B cell (primary cell): ENCODE measurements around the gene TOMM5. TPM values are rescaled to one million over a fixed set of nuclear protein-coding genes. Genes with fewer than 3 reads are reported as not detected.

Experiments used
- ATAC-seq: fragments of 200-7000 bp; cut with Tn5 transposase; one replicate; pipeline ENCODE4 v1.10.0; 2021; ENCODE audit warnings: low read depth, mild to moderate bottlenecking, moderate number of reproducible peaks, moderate library complexity
- CTCF ChIA-PET: fragments of 350-600 bp; sonication (Branson Sonifier 250); formaldehyde crosslinking; loops from one replicate; lab custom pipeline; 2021; ENCODE audit warnings: antibody characterized with exemption, inconsistent platforms; lab: Charles Lee
- POLR2A ChIA-PET: fragments of 350-600 bp; sonication (Branson Sonifier 250); formaldehyde crosslinking; loops from one replicate; lab custom pipeline; 2021; ENCODE audit warnings: antibody characterized with exemption; lab: Charles Lee
- DNase-seq: peaks from one replicate; pipeline ENCODE4 v3.0.0; 2013
- H2AFZ ChIP-seq: 2 replicates; pipeline ENCODE4 v1.6.1; 2012; ENCODE audit warnings: mild to moderate bottlenecking, low read depth, low read length; ENCODE audit not compliant: insufficient read depth, poor library complexity, severe bottlenecking
- H3K27ac ChIP-seq, 2 donors: 1 replicate in 1 of 2; 2 replicates in 1 of 2; pipeline ENCODE4 v1.5.1; 2012 to 2013; ENCODE audit warnings: low read length in 2 of 2, mild to moderate bottlenecking in 2 of 2, moderate library complexity in 1 of 2
- H3K27me3 ChIP-seq, 4 experiments: fragments of 200-600 bp in 1 of 4; sonication (generic) in 1 of 4; replicated peaks in 1 of 4; 1 replicate in 2 of 4; 2 replicates in 2 of 4; pipeline versions ENCODE4 v1.6.1 to v1.7.0; 2013 to 2016; ENCODE audit warnings: low read length in 3 of 4, mild to moderate bottlenecking in 2 of 4, mixed read lengths in 1 of 4, moderate library complexity in 1 of 4; ENCODE audit not compliant: insufficient read depth in 4 of 4, control insufficient read depth in 3 of 4; ENCODE audit errors: control extremely low read depth in 1 of 4
- H3K36me3 ChIP-seq, 2 experiments: replicated peaks in 1 of 2; 1 replicate in 1 of 2; 2 replicates in 1 of 2; pipeline versions ENCODE4 v1.6.1 to v1.7.1; 2013; ENCODE audit warnings: low read length in 1 of 2; ENCODE audit not compliant: insufficient read depth in 2 of 2, control insufficient read depth in 1 of 2; ENCODE audit errors: control extremely low read depth in 1 of 2, extremely low read depth in 1 of 2
- H3K4me1 ChIP-seq, 2 donors: fragments of 200-600 bp in 1 of 2; sonication (generic) in 1 of 2; 1 replicate in 1 of 2; 2 replicates in 1 of 2; pipeline versions ENCODE4 v1.5.1 to v1.6.1; 2013 to 2017; ENCODE audit warnings: low read length in 2 of 2; ENCODE audit not compliant: control insufficient read depth in 2 of 2, insufficient read depth in 2 of 2
- H3K4me2 ChIP-seq: replicated peaks from 2 replicates; pipeline ENCODE3; 2012; ENCODE audit warnings: mild to moderate bottlenecking, low read depth, low read length; ENCODE audit not compliant: poor library complexity, severe bottlenecking
- H3K4me3 ChIP-seq, 5 experiments: fragments of 200-600 bp in 1 of 5; sonication (generic) in 1 of 5; 1 replicate in 3 of 5; 2 replicates in 2 of 5; pipeline versions ENCODE4 v1.5.1 to v1.7.0; 2011 to 2016; ENCODE audit warnings: low read length in 4 of 5, mild to moderate bottlenecking in 4 of 5, low read depth in 2 of 5, control low read depth in 1 of 5, moderate library complexity in 1 of 5; ENCODE audit not compliant: insufficient read depth in 1 of 5; ENCODE audit errors: control extremely low read depth in 1 of 5, extremely low read depth in 1 of 5
- H3K79me2 ChIP-seq: fragments of 200-600 bp; sonication (generic); one replicate; pipeline ENCODE4 v1.6.0; 2016; ENCODE audit warnings: low read length; ENCODE audit not compliant: control insufficient read depth, insufficient read depth
- H3K9ac ChIP-seq: fragments of 200-600 bp; sonication (generic); 2 replicates; pipeline ENCODE4 v1.6.1; 2017; ENCODE audit warnings: mild to moderate bottlenecking, low read length, moderate library complexity
- H3K9me3 ChIP-seq, 3 donors: one replicate each; pipeline versions ENCODE4 v1.6.1 to v1.7.1; 2013; ENCODE audit warnings: low read length in 2 of 3; ENCODE audit not compliant: control insufficient read depth in 2 of 3, insufficient read depth in 1 of 3; ENCODE audit errors: control extremely low read depth in 1 of 3
- H4K20me1 ChIP-seq: 2 replicates; pipeline ENCODE4 v1.6.0; 2012; ENCODE audit warnings: mild to moderate bottlenecking, low read length; ENCODE audit not compliant: insufficient read depth, control insufficient read depth, poor library complexity, severe bottlenecking
- H3K27ac Mint-ChIP-seq: one replicate; pipeline ENCODE4 v1.8.0; 2021; ENCODE audit warnings: mixed read lengths
- H3K27me3 Mint-ChIP-seq: one replicate; pipeline ENCODE4 v1.8.0; 2021; ENCODE audit warnings: mixed read lengths
- H3K4me1 Mint-ChIP-seq: one replicate; pipeline ENCODE4 v1.8.0; 2021; ENCODE audit warnings: mixed read lengths
- H3K4me3 Mint-ChIP-seq: one replicate; pipeline ENCODE4 v1.8.0; 2021; ENCODE audit warnings: mixed read lengths
- H3K9me3 Mint-ChIP-seq: one replicate; pipeline ENCODE4 v1.8.0; 2022; ENCODE audit warnings: mixed read lengths; ENCODE audit not compliant: insufficient read depth
- CTCF ChIP-seq: fragments of 200-600 bp; IDR thresholded peaks from one replicate; pipeline ENCODE4 v1.8.0; 2022; ENCODE audit warnings: antibody characterized with exemption, mild to moderate bottlenecking
- EZH2 ChIP-seq: IDR thresholded peaks from 2 replicates; pipeline ENCODE4 v1.6.1; 2012; ENCODE audit warnings: borderline replicate concordance, low read depth, mild to moderate bottlenecking, moderate library complexity, low read length; ENCODE audit not compliant: insufficient read depth, poor library complexity, severe bottlenecking
- WGBS: methylation state at CpG from one replicate; pipeline ENCODE4 v1.1.5; 2013; ENCODE audit warnings: missing lambda C conversion rate; ENCODE audit not compliant: insufficient coverage; 5-methylcytosine and 5-hydroxymethylcytosine counted together
- intact Hi-C: fragments of 100-400 bp; cut with micrococcal nuclease; formaldehyde crosslinking; loops from one replicate; pipeline ENCODE4 v1.10.0; 2022
- polyA plus RNA-seq: library from polyadenylated mRNA; depleted of rRNA; stranded (reverse); fragments of >200 nt; gene quantifications from 2 replicates; pipeline ENCODE4 v1.2.3, GENCODE V29; 2012
- total RNA-seq, 2 donors: library from RNA; stranded (reverse); fragments of 120-200 nt in 1 of 2; gene quantifications; 1 replicate in 1 of 2; 2 replicates in 1 of 2; pipeline versions ENCODE4 v1.2.3 to v1.2.4, GENCODE V29; 2013 to 2022

Gene TOMM5
- total and polyA plus RNA-seq, 2 donors (not counting 1 experiment from before 2014, with no cell fraction given) = 33.9 to 44.4 TPM

GRCh38 chr9:37617832-37618231 lies 25.4 kb upstream of the TOMM5 start:
- Histone ChIP-seq H3K9ac (no peak overlapping the region), H3K9me3 (no peaks in the 10 kb centered on the region), H3K27ac (no peak overlapping the region), H3K79me2 (no peaks in the 10 kb centered on the region), H4K20me1 (no peaks in the 10 kb centered on the region), H3K27me3 (no peaks in the 10 kb centered on the region), H3K4me3 (no peak overlapping the region), H3K36me3 (no peaks in the 10 kb centered on the region), H3K4me2 (no peak overlapping the region), H3K4me1 (no peaks in the 10 kb centered on the region), H2AFZ (no peak overlapping the region)
- 80% methylated on average over 3 of the region's 4 CpGs for WGBS
- H3K4me1 Mint-ChIP-seq = no peaks in the 10 kb centered on the region
- ChIA-PET POLR2A (no interaction called here), CTCF (no interaction called here)
- no peak overlapping the region for H3K27ac Mint-ChIP-seq
- ATAC-seq (no peak), DNase-seq (no peak)
- intact Hi-C loops = no loop called here
- H3K9me3 Mint-ChIP-seq = no peaks in the 10 kb centered on the region
- TF ChIP-seq EZH2 (no peak), CTCF (no peak)
- H3K4me3 Mint-ChIP-seq = no peak overlapping the region
- H3K27me3 Mint-ChIP-seq = peaks cover 8% of the 10 kb centered on the region

GRCh38 chr9:37617161-37617560 lies 24.8 kb upstream of the TOMM5 start:
- Histone ChIP-seq H3K4me2 (no peak overlapping the region), H3K27ac (no peak overlapping the region), H3K4me3 (no peak overlapping the region), H3K36me3 (no peaks in the 10 kb centered on the region), H3K27me3 (no peaks in the 10 kb centered on the region), H3K9me3 (no peaks in the 10 kb centered on the region), H2AFZ (no peak overlapping the region), H3K4me1 (no peaks in the 10 kb centered on the region), H3K9ac (no peak overlapping the region), H4K20me1 (no peaks in the 10 kb centered on the region), H3K79me2 (no peaks in the 10 kb centered on the region)
- WGBS = 78% methylated on average over 1 of the region's 2 CpGs
- no peak for DNase-seq
- intact Hi-C loops = no loop called here
- Mint-ChIP-seq H3K27ac (no peak overlapping the region), H3K27me3 (peaks cover 8% of the 10 kb centered on the region), H3K9me3 (no peaks in the 10 kb centered on the region), H3K4me1 (no peaks in the 10 kb centered on the region), H3K4me3 (no peak overlapping the region)
- no peak for TF ChIP-seq EZH2
- no peak for TF ChIP-seq CTCF
- ChIA-PET CTCF (no interaction called here), POLR2A (no interaction called here)
- ATAC-seq = no peak
